GM13976 (cell line): Measurements from ENCODE around the gene MMP15.

Source experiments
- DNase-seq: peaks from one replicate; pipeline ENCODE4 v3.0.0; 2012; ENCODE audit warnings: low spot score
- in situ Hi-C: fragments of 300-500 bp; cut with MboI; formaldehyde crosslinking; loops from one replicate; pipeline ENCODE4 v1.12.0; 2022; ENCODE audit warnings: low sequenced_read_pairs, mixed read lengths, inconsistent platforms; ENCODE audit not compliant: unreplicated experiment
- TF ChIP-seq, protein P1 (sequence below): IDR thresholded peaks from 2 replicates; pipeline ENCODE4 v1.5.1; 2012; ENCODE audit warnings: borderline replicate concordance, mild to moderate bottlenecking; ENCODE audit not compliant: insufficient read depth; ENCODE audit errors: extremely low read depth, missing control alignments, control extremely low read depth

MMP15 gene

DNA sequence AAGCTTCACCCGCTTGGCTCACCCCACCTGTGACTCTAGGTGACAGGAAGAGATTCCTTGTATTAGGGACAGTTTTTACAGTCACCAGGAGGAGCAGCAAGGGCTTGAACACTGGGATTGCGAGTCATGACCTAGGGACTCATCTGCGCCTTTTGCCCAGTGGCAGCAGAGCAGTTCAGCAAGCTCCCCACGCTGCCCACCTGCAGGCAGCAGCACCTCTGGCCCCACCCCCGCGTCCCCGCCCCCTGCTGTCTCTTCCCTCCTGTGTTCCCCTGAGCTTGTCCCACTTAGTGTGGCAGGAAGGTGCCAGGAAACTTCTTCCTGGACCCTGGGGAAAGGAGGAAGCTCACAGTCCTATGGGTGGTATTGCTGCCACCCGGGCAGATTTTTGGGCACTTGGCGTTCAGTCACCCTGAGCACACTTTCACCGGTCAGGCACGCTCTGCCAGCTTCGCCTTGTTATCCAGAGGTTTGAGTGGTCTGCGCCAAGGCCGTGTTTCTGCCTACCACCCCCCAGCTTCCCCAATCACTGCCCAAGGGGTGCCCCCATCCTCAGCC, 8.7 kb downstream of the MMP15 start:
- TF ChIP-seq, protein P1, sequence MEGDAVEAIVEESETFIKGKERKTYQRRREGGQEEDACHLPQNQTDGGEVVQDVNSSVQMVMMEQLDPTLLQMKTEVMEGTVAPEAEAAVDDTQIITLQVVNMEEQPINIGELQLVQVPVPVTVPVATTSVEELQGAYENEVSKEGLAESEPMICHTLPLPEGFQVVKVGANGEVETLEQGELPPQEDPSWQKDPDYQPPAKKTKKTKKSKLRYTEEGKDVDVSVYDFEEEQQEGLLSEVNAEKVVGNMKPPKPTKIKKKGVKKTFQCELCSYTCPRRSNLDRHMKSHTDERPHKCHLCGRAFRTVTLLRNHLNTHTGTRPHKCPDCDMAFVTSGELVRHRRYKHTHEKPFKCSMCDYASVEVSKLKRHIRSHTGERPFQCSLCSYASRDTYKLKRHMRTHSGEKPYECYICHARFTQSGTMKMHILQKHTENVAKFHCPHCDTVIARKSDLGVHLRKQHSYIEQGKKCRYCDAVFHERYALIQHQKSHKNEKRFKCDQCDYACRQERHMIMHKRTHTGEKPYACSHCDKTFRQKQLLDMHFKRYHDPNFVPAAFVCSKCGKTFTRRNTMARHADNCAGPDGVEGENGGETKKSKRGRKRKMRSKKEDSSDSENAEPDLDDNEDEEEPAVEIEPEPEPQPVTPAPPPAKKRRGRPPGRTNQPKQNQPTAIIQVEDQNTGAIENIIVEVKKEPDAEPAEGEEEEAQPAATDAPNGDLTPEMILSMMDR = no peak
- in situ Hi-C loops = no loop called here
- DNase-seq = peak; percentile 20

DNA sequence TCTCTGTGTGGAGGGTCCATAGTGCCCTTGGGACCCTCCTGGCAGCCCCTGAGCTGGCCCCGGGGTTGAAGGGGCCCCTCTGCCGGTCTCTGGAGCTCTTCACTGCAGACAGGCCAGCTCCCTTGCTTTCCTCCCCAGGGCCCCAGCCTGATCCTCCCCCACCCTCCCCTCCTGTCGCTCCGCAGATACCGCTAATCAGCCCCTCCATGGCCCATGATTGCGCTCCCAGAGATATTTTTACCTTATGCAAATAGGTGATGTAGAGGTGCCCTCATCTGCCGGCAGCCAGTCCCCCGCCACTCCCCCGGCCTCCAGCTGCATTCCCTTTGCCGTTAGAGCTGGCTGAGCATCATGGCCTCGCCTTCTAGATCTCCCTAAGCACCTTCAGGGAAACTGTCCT, 9.2 kb downstream of the MMP15 start:
- DNase-seq = peak; percentile 24
- TF ChIP-seq, protein P1 = no peak
- in situ Hi-C loops = no loop called here

DNA sequence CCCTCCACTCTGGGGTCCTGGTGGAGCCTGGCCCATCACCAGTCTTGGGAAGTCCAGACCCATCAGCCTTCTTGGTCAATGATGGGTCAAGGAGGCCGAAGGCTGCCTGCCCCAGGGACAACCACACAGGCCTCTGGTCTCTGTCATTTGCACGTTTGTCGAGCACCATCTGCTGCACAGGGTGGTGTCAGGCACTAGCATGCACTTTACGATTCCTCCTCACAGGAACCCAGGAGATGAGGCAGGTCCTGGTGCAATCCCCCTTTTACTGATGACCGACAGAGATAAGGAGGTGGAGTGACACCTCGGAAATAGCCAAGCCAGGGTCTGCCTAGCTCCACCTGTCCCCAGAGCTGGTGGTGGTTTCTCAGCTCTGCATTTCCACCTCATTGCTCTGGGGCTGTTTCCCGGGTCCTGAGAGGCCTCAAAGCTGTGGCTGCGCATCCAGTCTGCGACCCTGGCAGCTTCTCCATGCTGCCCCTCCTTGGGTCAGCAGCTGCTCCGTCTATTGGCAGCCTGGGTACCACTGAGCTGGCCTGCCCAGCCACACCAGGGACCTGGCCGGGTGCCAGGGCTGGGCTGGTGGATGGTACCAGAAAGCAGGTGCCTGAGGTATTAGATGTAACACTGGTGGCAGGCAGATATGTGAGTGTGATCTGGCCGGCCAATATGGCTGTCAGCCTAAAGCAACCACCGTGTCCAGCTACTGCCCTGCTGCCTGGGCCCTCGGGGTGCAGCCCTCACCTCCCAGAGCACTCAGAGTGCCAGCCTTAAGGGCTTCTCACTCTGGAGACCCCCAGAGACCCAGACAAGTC, 10.0 kb downstream of the MMP15 start:
- TF ChIP-seq, protein P1 = no peak
- peak; percentile 22 for DNase-seq
- in situ Hi-C loops = no loop called here

DNA sequence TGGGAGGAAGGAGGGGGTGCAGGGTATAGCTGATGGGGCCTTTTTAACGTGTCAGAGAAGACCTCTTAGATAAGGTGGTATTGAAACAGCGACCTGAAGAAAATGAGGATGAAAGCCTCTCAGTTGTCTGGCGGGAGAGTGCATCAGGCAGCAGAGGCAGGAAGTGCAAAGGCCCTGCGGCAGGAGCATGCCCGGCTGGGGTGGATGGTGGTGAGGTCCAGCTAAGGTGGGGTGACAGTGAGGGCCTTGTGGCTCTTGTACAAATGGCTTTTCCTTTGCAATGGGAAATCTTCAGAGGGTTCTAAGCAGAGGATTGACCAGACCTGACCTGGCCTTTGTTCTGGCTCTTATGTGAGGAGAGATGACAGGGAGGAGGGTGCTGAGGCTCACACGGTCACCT, 11.4 kb downstream of the MMP15 start:
- in situ Hi-C loops = no loop called here
- TF ChIP-seq, protein P1 = no peak
- DNase-seq = no peak

DNA sequence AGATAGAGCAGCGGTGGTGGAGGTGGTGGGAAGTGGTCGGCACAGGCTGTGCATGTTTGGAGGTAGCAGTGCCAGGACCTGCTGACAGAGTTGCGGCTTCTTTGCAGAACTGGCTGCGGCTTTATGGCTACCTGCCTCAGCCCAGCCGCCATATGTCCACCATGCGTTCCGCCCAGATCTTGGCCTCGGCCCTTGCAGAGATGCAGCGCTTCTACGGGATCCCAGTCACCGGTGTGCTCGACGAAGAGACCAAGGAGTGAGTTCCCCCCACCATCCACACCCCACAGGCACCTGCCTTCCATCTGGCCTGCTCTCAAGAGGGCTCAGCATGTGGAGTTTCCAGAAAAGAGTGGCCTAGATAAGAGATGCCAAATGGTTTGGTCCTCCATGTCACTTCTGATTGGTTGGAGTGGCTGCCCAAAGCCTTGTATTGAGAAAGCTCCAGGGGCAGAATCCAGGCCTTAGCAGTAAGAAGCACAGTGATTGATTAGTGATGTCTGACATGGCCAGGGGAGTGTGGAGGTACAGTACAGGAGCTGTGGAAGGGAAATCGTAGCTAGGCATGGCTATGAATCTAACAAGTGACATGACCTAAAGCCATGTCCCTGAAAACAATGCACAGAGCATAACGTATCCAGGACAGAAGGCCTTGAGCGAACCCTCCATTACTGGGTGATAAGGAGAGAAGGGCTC, 12.0 kb downstream of the MMP15 start:
- in situ Hi-C loops = no loop called here
- TF ChIP-seq, protein P1 = no peak
- no peak for DNase-seq

DNA sequence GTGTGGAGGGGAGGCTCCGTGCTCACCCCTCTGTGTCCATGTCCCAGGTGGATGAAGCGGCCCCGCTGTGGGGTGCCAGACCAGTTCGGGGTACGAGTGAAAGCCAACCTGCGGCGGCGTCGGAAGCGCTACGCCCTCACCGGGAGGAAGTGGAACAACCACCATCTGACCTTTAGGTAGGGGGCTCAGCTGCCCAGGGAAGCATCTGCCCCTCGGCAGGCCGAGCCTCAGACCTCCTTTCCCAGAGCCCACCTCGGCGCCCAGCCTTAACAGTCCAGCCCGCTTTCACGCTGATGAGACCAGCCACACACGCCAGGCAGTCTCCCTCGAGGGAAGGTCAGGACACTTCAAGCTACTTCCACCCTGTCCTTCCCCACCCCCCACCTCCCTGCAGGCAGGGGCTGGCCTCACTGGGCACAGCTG, 12.7 kb downstream of the MMP15 start:
- in situ Hi-C loops = no loop called here
- no peak for DNase-seq
- TF ChIP-seq, protein P1 = no peak
